Activated B cell treated with CpG ODN at 0.5 μM for 24 hours (primary cell): ENCODE results near the gene CTNNBL1. TPM values are rescaled to one million over a fixed set of nuclear protein-coding genes. Genes with fewer than 3 reads are reported as not detected.

Experiments used
- ATAC-seq: fragments of 200-7000 bp; cut with Tn5 transposase; one replicate; pipeline ENCODE4 v1.10.0; 2021; ENCODE audit warnings: low read depth, mild to moderate bottlenecking, moderate library complexity
- CTCF ChIA-PET: fragments of 350-600 bp; sonication (Branson Sonifier 250); formaldehyde crosslinking; loops from one replicate; lab custom pipeline; 2021; ENCODE audit warnings: antibody characterized with exemption; lab: Charles Lee
- POLR2A ChIA-PET: fragments of 350-600 bp; sonication (Branson Sonifier 250); formaldehyde crosslinking; loops from one replicate; lab custom pipeline; 2021; ENCODE audit warnings: antibody characterized with exemption; lab: Charles Lee
- DNase-seq: peaks from one replicate; pipeline ENCODE4 v3.0.0; 2022
- H3K27ac Mint-ChIP-seq: one replicate; pipeline ENCODE4 v1.8.0; 2020; ENCODE audit warnings: mixed read lengths
- H3K27me3 Mint-ChIP-seq: one replicate; pipeline ENCODE4 v1.8.0; 2021; ENCODE audit warnings: mixed read lengths
- H3K36me3 Mint-ChIP-seq: one replicate; pipeline ENCODE4 v1.8.0; 2021; ENCODE audit warnings: low read depth, mixed read lengths
- H3K4me1 Mint-ChIP-seq: one replicate; pipeline ENCODE4 v1.8.0; 2021; ENCODE audit warnings: mixed read lengths
- H3K4me3 Mint-ChIP-seq: one replicate; pipeline ENCODE4 v1.8.0; 2020; ENCODE audit warnings: mild to moderate bottlenecking, mixed read lengths
- H3K9me3 Mint-ChIP-seq: one replicate; pipeline ENCODE4 v1.8.0; 2020; ENCODE audit warnings: mixed read lengths
- intact Hi-C: fragments of 100-400 bp; cut with micrococcal nuclease; formaldehyde crosslinking; loops from one replicate; pipeline ENCODE4 v1.15.1; 2024
- total RNA-seq: library from RNA; stranded (reverse); gene quantifications from 2 replicates; pipeline ENCODE4 v1.2.3, GENCODE V29; 2022
- TF ChIP-seq, protein P1 (sequence below): fragments of 200-600 bp; IDR thresholded peaks from one replicate; pipeline ENCODE4 v1.8.0; 2022; ENCODE audit warnings: antibody characterized with exemption, mild to moderate bottlenecking

CTNNBL1 gene
- total RNA-seq, 1 donor from 2014 or later: 102 TPM

DNA sequence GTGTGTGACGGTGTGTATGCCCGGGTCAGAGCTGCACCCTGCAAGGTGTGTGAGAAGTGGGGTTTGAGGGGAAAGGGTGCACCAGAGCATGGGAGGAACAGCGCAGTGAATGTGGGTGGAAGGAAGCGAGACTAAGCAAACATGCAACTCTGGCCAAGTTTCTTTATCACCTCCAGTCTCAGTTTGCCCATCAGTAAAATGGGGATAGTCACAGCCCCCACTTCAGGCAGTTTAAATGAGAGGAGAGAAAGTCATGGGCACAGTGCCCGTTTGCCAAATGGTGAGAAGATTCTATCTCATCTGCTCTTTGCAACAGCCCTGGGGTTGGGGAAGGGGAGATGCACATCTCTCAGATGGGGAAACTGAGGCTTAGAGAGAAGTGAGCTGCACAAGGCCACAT, 196.3 kb downstream of the CTNNBL1 start:
- DNase-seq (no peak), ATAC-seq (no peak)
- no peak overlapping the region for H3K27ac Mint-ChIP-seq
- ChIA-PET CTCF (no interaction called here), POLR2A (no interaction called here)
- H3K4me1 Mint-ChIP-seq: peaks cover 2% of the 10 kb centered on the region
- no peaks in the 10 kb centered on the region for H3K9me3 Mint-ChIP-seq
- no peaks in the 10 kb centered on the region for H3K27me3 Mint-ChIP-seq
- H3K36me3 Mint-ChIP-seq: no peaks in the 10 kb centered on the region
- intact Hi-C loops: no loop called here
- no peak overlapping the region for H3K4me3 Mint-ChIP-seq
- TF ChIP-seq, protein P1, sequence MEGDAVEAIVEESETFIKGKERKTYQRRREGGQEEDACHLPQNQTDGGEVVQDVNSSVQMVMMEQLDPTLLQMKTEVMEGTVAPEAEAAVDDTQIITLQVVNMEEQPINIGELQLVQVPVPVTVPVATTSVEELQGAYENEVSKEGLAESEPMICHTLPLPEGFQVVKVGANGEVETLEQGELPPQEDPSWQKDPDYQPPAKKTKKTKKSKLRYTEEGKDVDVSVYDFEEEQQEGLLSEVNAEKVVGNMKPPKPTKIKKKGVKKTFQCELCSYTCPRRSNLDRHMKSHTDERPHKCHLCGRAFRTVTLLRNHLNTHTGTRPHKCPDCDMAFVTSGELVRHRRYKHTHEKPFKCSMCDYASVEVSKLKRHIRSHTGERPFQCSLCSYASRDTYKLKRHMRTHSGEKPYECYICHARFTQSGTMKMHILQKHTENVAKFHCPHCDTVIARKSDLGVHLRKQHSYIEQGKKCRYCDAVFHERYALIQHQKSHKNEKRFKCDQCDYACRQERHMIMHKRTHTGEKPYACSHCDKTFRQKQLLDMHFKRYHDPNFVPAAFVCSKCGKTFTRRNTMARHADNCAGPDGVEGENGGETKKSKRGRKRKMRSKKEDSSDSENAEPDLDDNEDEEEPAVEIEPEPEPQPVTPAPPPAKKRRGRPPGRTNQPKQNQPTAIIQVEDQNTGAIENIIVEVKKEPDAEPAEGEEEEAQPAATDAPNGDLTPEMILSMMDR: no peak

DNA sequence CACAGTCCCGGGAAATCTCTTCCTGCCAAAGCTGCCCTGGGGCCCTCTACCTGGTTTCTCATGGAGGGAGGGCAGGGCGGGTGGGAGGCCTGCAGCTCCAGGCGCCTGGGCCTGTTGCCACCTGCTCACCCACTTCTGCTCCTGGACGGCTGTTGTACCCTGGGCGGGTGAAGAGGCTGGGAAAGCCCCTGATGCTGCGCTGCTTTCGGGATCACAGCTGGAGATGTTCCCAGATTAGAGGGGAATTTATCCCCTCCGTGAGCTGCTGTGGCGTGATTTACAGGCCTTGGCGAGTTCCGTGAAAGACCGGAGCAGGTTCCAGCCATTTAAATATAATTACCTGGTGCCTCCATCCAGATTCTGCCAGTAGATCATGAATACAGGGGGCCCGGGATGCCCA, 196.8 kb downstream of the CTNNBL1 start:
- H3K27ac Mint-ChIP-seq: no peak overlapping the region

DNA sequence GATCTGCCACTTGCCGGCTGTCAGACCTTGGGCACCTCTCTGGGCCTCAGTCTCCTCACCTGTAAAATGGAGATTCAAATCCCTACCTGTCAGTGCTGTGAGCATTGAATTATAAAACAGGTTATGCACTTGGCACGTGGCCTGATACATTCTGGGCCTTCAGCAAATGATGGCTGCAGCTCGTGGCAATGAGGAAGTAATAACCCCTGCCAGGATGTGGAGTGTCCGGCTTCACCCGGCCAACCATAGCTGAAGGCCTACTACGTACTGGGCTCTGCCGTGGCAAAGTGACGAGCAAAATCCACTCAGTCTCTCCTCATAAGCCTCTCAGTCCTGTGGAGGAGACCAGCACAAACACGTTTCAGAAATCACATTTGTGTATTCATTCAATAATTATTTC, 198.2 kb downstream of the CTNNBL1 start:
- intact Hi-C loops: no loop called here
- TF ChIP-seq, protein P1: no peak
- no peak overlapping the region for H3K4me3 Mint-ChIP-seq
- POLR2A ChIA-PET: no interaction called here
- H3K36me3 Mint-ChIP-seq: no peaks in the 10 kb centered on the region
- H3K4me1 Mint-ChIP-seq: peaks cover 2% of the 10 kb centered on the region
- ATAC-seq (no peak), DNase-seq (no peak)
- CTCF ChIA-PET: no interaction called here
- no peak overlapping the region for H3K27ac Mint-ChIP-seq
- no peaks in the 10 kb centered on the region for H3K27me3 Mint-ChIP-seq
- no peaks in the 10 kb centered on the region for H3K9me3 Mint-ChIP-seq

More for the DNA sequence above, 196.8 kb downstream of the CTNNBL1 start:
- POLR2A ChIA-PET: no interaction called here
- intact Hi-C loops: no loop called here
- Mint-ChIP-seq H3K4me1 (peaks cover 2% of the 10 kb centered on the region), H3K4me3 (no peak overlapping the region), H3K9me3 (no peaks in the 10 kb centered on the region), H3K36me3 (no peaks in the 10 kb centered on the region), H3K27me3 (no peaks in the 10 kb centered on the region)
- no peak for DNase-seq
- CTCF ChIA-PET: no interaction called here
- TF ChIP-seq, protein P1: no peak
- ATAC-seq: no peak

DNA sequence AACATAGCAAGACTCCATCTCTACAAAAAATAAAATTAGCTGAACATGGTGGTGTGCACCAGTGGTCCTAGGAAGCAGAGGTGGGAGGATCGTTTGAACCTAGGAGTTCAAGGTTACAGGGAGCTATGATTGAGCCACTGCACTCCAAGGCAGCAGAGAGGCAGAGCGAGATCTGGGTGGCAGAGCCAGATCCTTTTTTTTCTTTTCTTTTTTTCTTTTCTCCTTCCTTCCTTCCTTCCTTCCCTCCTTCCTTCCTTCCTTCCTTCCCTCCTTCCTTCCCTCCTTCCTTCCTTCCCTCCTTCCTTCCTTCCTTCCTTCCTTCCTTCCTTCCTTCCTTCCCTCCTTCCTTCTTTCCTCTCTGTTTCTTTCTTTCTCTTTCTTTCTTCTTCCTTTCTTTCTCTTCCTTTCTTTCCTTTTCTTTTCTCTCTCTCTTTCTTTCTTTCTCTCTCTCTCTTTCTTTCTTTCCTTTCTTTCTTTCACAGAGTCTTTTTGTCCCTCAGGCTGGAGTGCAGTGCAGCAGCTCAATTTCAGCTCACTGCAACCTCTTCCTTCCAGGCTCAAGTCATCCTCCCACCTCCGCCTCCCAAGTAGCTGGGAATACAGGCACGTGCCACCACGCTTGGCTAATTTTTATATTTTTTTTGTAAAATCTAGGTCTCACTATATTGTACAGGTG, 199.9 kb downstream of the CTNNBL1 start:
- Mint-ChIP-seq H3K4me3 (no peak overlapping the region), H3K27me3 (no peaks in the 10 kb centered on the region), H3K4me1 (peaks cover 2% of the 10 kb centered on the region), H3K27ac (no peak overlapping the region), H3K36me3 (no peaks in the 10 kb centered on the region), H3K9me3 (no peaks in the 10 kb centered on the region)
- intact Hi-C loops: no loop called here
- ChIA-PET CTCF (interaction anchor here (0.7 kb wide), 1 partner anchor 19 kb away, joined by 3 read pairs; no protein-coding TSS in a partner anchor), POLR2A (no interaction called here)
- no peak for DNase-seq
- no peak for ATAC-seq
- TF ChIP-seq, protein P1: no peak

DNA sequence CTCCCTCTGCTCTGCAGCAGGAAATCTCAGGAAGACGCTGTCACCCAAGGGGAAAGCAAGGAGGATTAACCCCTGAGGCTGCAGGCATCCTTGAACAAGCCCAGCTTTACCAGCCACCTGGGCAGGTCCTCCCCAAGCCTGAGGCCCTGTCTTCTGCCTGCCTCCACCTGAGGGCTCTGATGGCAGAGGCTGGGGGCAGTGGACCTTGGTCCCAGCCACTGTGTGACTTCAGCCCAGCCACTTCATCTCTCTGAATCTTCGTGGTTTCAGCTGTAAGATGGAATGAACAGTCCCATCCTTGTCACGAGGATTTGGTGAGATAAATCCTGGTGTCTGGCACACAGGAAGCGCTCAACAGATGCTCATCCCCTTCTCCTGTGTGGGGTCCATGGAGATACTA, 200.6 kb downstream of the CTNNBL1 start:
- intact Hi-C loops: no loop called here
- Mint-ChIP-seq H3K36me3 (no peaks in the 10 kb centered on the region), H3K9me3 (no peaks in the 10 kb centered on the region), H3K27me3 (no peaks in the 10 kb centered on the region), H3K4me1 (peaks cover 2% of the 10 kb centered on the region), H3K27ac (no peak overlapping the region), H3K4me3 (no peak overlapping the region)
- TF ChIP-seq, protein P1: no peak
- ATAC-seq (no peak), DNase-seq (no peak)
- CTCF ChIA-PET: no interaction called here
- POLR2A ChIA-PET: no interaction called here
